Astrocyte (in vitro differentiated cells and primary cell): Measurements from ENCODE around the gene AUTS2. TPM values are rescaled to one million over a fixed set of nuclear protein-coding genes. Genes with fewer than 3 reads are reported as not detected.

Experiments used
- DNase-seq: peaks from one replicate; pipeline ENCODE4 v3.0.0-alpha.2; 2010; ENCODE audit warnings: low read depth
- FAIRE-seq: peaks from 2 replicates; lab custom pipeline; 2011; peaks lifted over from hg19 to GRCh38; lab: Jason Lieb, UNC
- H2AFZ ChIP-seq: 2 replicates; pipeline ENCODE4 v1.6.0; 2012; ENCODE audit warnings: low read depth, low read length, inconsistent platforms
- H3K27ac ChIP-seq: 2 replicates; pipeline ENCODE4 v1.5.1; 2011; ENCODE audit warnings: low read depth, low read length, inconsistent platforms
- H3K27me3 ChIP-seq: 2 replicates; pipeline ENCODE4 v1.6.0; 2011; ENCODE audit warnings: low read length, inconsistent platforms; ENCODE audit not compliant: insufficient read depth
- H3K36me3 ChIP-seq: 2 replicates; pipeline ENCODE4 v1.5.1; 2011; ENCODE audit warnings: low read length, inconsistent platforms; ENCODE audit not compliant: insufficient read depth
- H3K4me1 ChIP-seq: 2 replicates; pipeline ENCODE4 v1.5.1; 2011; ENCODE audit warnings: low read length, inconsistent platforms; ENCODE audit not compliant: insufficient read depth
- H3K4me2 ChIP-seq: 2 replicates; pipeline ENCODE4 v1.6.0; 2012; ENCODE audit warnings: low read length, inconsistent platforms
- H3K4me3 ChIP-seq: 2 replicates; pipeline ENCODE4 v1.5.1; 2011; ENCODE audit warnings: low read depth, mild to moderate bottlenecking, low read length, inconsistent platforms; ENCODE audit not compliant: insufficient read depth
- H3K79me2 ChIP-seq: 2 replicates; pipeline ENCODE4 v1.6.0; 2012; ENCODE audit warnings: mild to moderate bottlenecking, low read length, inconsistent platforms; ENCODE audit not compliant: insufficient read depth
- H3K9ac ChIP-seq: 2 replicates; pipeline ENCODE4 v1.6.0; 2012; ENCODE audit warnings: mild to moderate bottlenecking, low read length, inconsistent platforms
- H3K9me3 ChIP-seq: 2 replicates; pipeline ENCODE4 v1.5.1; 2012; ENCODE audit warnings: low read depth, mild to moderate bottlenecking, low read length, inconsistent platforms; ENCODE audit not compliant: insufficient read depth
- H4K20me1 ChIP-seq: 2 replicates; pipeline ENCODE4 v1.6.0; 2012; ENCODE audit warnings: low read length, inconsistent platforms; ENCODE audit not compliant: insufficient read depth
- H3K27ac Mint-ChIP-seq: one replicate; pipeline ENCODE4 v1.8.0; 2021; ENCODE audit warnings: mild to moderate bottlenecking, mixed read lengths; ENCODE audit not compliant: unreplicated experiment
- H3K27me3 Mint-ChIP-seq: one replicate; pipeline ENCODE4 v1.8.0; 2021; ENCODE audit warnings: low read depth, mixed read lengths; ENCODE audit not compliant: unreplicated experiment
- H3K36me3 Mint-ChIP-seq: one replicate; pipeline ENCODE4 v1.8.0; 2021; ENCODE audit warnings: low read depth, mixed read lengths; ENCODE audit not compliant: unreplicated experiment
- H3K4me1 Mint-ChIP-seq: one replicate; pipeline ENCODE4 v1.8.0; 2021; ENCODE audit warnings: low read depth, mixed read lengths; ENCODE audit not compliant: unreplicated experiment
- H3K4me3 Mint-ChIP-seq: one replicate; pipeline ENCODE4 v1.8.0; 2021; ENCODE audit warnings: mild to moderate bottlenecking, moderate library complexity, mixed read lengths; ENCODE audit not compliant: unreplicated experiment
- H3K9me3 Mint-ChIP-seq: one replicate; pipeline ENCODE4 v1.8.0; 2021; ENCODE audit warnings: mild to moderate bottlenecking, mixed read lengths; ENCODE audit not compliant: unreplicated experiment
- CTCF ChIP-seq: IDR thresholded peaks from 2 replicates; pipeline ENCODE4 v1.5.1; 2011; ENCODE audit warnings: low read depth, mild to moderate bottlenecking, inconsistent platforms, low read length, moderate library complexity; ENCODE audit not compliant: insufficient read depth
- EZH2 ChIP-seq: IDR thresholded peaks from 2 replicates; pipeline ENCODE4 v1.6.1; 2012; ENCODE audit warnings: mild to moderate bottlenecking, low read length, inconsistent platforms; ENCODE audit not compliant: insufficient read depth
- total RNA-seq: library from RNA; stranded (reverse); gene quantifications from 2 replicates; pipeline ENCODE4 v1.2.1, GENCODE V29; 2021

The AUTS2 gene
- total RNA-seq, 1 donor from 2014 or later, result 73.2 TPM

DNA sequence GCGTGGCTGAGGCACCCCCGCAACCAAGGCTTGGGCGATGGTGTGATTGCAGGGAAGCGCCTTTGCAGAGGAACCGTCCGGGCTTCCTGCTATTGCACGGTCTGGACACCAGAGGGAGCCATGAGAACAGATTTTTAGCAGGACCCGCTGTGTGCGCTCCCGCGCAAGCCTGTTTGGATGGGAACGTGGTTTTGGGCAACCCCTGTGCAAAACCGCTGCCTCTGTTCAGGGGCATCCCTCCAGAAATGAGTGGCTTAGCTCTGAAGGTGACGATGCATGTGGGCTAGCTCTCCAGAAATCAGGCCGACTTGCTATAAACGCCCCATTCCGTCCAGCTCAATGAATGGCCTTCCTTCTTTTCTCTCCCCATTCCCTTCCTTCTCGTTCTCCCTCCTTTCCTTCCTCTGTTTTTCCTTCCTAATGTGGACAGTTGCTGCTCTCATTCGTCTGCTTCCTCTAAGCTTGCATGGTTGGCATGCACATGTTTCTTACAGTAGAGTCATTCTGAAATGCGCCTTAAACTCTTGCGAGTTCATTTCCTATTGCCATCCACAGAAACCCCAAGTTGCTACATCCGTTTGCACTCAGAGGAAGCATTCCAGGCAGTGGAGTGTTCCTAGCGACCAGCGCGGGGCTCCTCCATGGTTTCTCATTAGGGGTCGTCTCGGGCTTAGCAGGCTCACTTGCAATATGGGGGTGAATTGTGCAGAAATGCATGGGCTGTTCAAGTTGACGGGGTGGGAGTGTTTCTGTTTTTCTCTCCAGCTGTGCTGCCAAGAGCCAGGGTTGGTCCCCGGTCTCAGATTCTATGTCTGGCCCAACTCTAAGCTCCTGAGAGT is 1231.2 kb downstream of the AUTS2 start:
- Mint-ChIP-seq H3K36me3 (no peaks in the 10 kb centered on the region), H3K4me1 (peaks cover 10% of the 10 kb centered on the region), H3K4me3 (peak overlapping the region; percentile 66), H3K9me3 (no peaks in the 10 kb centered on the region), H3K27me3 (peaks cover 11% of the 10 kb centered on the region), H3K27ac (no peak overlapping the region)
- no peaks in the 10 kb centered on the region for H3K27me3 ChIP-seq
- no peak for FAIRE-seq
- no peak overlapping the region for H3K9ac ChIP-seq
- peak overlapping the region; percentile 93 for H3K4me2 ChIP-seq
- peaks cover 2% of the 10 kb centered on the region for H3K9me3 ChIP-seq
- H3K4me3 ChIP-seq, result peak overlapping the region; percentile 43
- peaks cover 12% of the 10 kb centered on the region for H3K4me1 ChIP-seq
- H2AFZ ChIP-seq, result peak overlapping the region; percentile 80
- no peaks in the 10 kb centered on the region for H3K36me3 ChIP-seq
- H3K79me2 ChIP-seq, result no peaks in the 10 kb centered on the region
- TF ChIP-seq EZH2 (no peak), CTCF (peak; percentile 90)
- DNase-seq, result peak; percentile 12
- no peaks in the 10 kb centered on the region for H4K20me1 ChIP-seq
- no peak overlapping the region for H3K27ac ChIP-seq

- Histone ChIP-seq H3K4me2 (peak overlapping the region; percentile 93), H3K27ac (no peak overlapping the region), H3K4me3 (no peak overlapping the region), H3K27me3 (no peaks in the 10 kb centered on the region), H3K79me2 (no peaks in the 10 kb centered on the region), H2AFZ (no peak overlapping the region), H3K36me3 (no peaks in the 10 kb centered on the region), H4K20me1 (no peaks in the 10 kb centered on the region), H3K9me3 (peaks cover 8% of the 10 kb centered on the region), H3K9ac (no peak overlapping the region), H3K4me1 (peaks cover 12% of the 10 kb centered on the region)
- no peak for FAIRE-seq
- Mint-ChIP-seq H3K4me3 (no peak overlapping the region), H3K9me3 (peaks cover 1% of the 10 kb centered on the region), H3K4me1 (peaks cover 10% of the 10 kb centered on the region), H3K27ac (no peak overlapping the region), H3K27me3 (peaks cover 11% of the 10 kb centered on the region), H3K36me3 (no peaks in the 10 kb centered on the region)
- no peak for DNase-seq
- no peak for TF ChIP-seq CTCF
- no peak for TF ChIP-seq EZH2
Measured at GRCh38 chr7:70830060-70830395, 1231.8 kb downstream of the AUTS2 start.

GRCh38 chr7:70830426-70830825 is 1232.2 kb downstream of the AUTS2 start:
- FAIRE-seq (no peak), DNase-seq (no peak)
- Mint-ChIP-seq H3K4me1 (peaks cover 10% of the 10 kb centered on the region), H3K27ac (no peak overlapping the region), H3K27me3 (peaks cover 11% of the 10 kb centered on the region), H3K4me3 (no peak overlapping the region), H3K36me3 (no peaks in the 10 kb centered on the region), H3K9me3 (peaks cover 5% of the 10 kb centered on the region)
- no peaks in the 10 kb centered on the region for H3K27me3 ChIP-seq
- H3K36me3 ChIP-seq, result no peaks in the 10 kb centered on the region
- peaks cover 11% of the 10 kb centered on the region for H3K9me3 ChIP-seq
- H3K4me3 ChIP-seq, result no peak overlapping the region
- no peak overlapping the region for H2AFZ ChIP-seq
- no peak overlapping the region for H3K9ac ChIP-seq
- H3K4me2 ChIP-seq, result no peak overlapping the region
- no peak overlapping the region for H3K27ac ChIP-seq
- no peaks in the 10 kb centered on the region for H3K79me2 ChIP-seq
- peaks cover 12% of the 10 kb centered on the region for H3K4me1 ChIP-seq
- no peaks in the 10 kb centered on the region for H4K20me1 ChIP-seq
- no peak for TF ChIP-seq EZH2
- no peak for TF ChIP-seq CTCF
